ENCODE measurements around the gene TLR3.
A peak's percentile ranks its signal among the peaks of the same experiment; 100 is the strongest.
"Not testable (repeated sequence)": the region's sequence is repeated elsewhere in the genome, so short reads cannot be mapped to it uniquely, and the experiment has no call there.

Gene TLR3

DNA sequence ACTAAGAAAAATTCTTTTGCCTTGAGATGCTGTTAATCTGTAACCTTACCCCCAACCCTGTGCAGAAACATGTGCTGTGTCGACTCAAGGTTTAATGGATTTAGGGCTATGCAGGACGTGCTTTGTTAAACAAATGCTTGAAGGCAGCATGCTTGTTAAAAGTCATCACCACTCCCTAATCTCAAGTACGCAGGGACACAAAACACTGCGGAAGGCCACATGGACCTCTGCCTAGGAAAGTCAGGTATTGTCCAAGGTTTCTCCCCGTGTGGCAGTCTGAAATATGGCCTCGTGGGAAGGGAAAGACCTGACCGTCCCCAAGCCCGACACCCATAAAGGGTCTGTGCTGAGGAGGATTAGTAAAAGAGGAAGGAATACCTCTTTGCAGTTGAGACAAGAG lies 18.8 kb upstream of the TLR3 start:
- DNase-seq: not testable (repeated sequence)

DNA sequence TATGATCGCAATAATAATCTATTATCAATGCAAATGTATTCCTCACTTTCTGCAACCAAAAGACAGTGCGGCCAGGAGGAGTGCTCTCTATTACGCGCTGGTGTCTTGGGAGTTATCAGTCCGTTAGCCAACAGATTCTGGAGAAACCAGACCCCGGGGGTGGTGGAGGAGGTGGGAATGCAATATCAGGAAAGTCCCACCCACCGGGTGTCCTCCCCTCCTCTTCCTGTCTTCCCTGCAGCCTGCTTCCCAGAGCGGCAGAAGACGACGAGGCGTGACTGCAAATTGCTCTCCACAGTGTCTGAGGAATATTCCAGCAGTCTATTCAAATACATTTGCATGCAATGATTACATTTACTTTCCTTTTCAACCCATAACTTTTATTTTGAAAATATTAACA lies 17.9 kb upstream of the TLR3 start:
- DNase-seq: no peak

DNA sequence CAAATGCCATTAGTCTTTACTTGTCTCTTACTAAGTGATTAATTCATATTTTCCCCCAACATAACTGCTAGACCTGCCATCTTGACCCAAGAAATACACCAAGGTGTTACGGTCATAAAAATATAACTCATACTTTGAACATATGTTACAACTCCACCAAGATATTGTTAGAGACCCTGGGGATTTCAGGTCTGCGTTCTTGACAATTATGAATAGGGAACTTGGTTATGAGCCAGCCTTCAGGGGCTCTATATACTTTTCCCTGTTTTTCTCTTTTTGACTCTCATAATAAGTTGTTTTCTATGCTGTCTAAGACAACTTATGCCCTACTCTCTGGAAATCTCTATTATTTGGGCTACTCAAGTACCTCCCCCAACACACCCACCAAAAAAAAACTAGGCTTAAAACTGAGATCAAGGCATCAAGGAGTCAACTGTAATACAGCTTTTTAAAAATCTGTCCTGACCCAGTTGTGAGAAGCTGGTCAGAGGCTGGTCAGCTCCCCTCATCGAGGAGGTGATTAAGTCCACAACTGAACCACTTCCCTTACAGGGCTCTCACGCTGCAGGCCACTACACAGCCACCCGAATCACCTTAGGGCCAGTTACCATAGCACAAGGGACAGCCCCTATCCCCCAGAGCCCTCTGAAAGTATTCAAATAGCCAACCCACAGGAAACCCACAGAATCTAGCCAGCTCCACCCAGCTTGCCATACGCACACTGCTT lies 10.5 kb upstream of the TLR3 start:
- no peak for DNase-seq

DNA sequence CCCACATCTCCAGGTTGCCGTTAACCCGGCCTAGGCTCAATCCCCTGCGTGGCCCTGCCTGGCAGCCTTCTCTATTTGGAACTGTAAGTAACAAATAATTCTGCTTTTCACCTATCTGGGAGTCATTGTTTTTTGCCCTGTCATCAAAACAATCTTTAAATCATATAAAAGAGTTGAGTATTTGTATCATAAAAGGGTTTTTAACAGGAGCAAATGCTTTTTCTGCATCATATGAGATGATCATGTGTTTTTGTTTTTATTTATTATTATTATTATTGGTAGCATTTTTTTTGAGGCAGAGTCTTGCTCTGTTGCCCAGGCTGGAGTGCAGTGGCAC lies 10.0 kb upstream of the TLR3 start:
- DNase-seq: no peak

DNA sequence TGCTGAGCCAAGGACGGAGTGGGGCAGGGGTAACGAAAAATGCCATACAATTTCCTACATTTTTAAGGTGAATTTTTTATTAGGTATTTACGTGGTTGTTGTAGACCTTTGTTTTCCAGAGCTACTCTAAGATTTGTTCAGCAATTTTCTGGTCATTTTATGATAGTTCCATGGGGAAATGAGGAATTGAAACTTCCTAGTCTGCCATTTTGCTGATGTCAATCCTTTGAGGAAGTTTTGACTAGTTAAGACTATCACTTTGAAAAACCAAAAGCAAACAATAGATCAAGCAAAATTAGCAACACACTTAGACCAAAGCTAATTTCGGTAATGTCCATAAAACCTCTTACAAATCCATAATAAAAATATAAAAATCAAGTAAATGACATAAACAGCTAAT lies 7.0 kb upstream of the TLR3 start:
- DNase-seq: no peak

DNA sequence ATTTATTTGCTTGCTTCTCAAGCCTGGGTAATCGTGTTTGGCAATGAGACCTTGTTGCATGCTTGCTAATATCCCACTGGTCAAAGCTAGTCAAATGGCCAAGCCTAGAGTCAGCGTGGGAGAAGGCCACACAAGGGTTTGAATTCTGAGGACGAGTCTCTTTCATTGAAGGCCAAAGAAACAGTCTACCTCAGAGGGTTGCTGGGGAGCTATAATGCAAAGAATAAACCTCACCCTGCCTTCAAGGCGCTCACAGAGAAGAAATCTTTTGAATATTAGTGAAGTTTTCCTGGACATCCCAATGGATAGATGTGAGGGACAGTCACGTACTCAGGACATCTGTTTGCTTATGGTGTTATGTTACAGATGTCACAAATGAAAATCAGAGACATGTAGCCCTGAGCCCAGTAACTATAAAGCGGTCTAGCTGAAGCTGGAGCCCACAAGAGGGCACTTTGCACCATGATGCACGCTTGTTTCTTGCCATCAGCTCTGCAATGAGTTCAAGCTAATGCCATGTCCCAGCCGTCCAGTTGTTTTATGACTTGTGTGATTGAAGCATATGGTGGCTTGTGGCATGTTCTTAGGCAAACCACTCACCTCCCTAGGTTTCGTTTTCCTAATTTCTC lies 1.1 kb upstream of the TLR3 start:
- DNase-seq: peak; percentile 78

DNA sequence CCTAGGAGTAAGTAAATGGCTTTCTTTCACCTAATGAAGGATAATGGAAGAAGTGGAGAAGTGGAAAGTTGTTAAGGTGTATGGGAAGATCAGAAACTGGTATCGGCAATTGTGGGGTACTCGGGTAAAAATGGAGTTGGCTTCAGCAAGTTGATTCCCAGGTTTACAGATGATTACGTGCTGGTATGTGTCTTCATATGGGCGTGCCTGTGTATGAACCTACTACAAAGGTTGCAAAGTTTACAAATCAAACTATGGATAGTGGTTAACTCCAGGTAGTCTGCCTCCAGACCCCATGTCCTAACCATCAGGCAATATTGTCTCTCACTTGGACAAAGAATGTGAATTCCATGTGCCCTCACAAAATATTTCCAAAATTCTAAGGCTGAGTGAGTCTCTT lies 773 bp downstream of the TLR3 start:
- DNase-seq: no peak

DNA sequence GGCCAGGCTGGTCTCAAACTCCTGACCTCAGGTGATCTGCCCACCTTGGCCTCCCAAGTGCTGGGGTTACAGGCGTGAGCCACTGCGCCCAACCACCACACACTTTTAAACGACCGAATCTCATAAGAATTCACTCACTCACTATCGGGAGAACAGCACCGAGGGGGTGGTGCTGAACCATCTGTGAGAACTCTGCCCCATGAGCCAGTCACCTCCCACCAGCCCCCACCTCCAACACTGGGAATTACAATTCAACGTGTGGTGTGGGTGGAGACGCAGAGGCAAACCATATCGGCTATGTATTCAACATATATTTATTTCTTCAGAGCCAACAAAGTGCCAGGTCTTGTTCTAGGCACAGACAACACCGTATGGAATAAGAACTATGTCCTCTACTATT lies 3.6 kb downstream of the TLR3 start:
- no peak for DNase-seq

DNA sequence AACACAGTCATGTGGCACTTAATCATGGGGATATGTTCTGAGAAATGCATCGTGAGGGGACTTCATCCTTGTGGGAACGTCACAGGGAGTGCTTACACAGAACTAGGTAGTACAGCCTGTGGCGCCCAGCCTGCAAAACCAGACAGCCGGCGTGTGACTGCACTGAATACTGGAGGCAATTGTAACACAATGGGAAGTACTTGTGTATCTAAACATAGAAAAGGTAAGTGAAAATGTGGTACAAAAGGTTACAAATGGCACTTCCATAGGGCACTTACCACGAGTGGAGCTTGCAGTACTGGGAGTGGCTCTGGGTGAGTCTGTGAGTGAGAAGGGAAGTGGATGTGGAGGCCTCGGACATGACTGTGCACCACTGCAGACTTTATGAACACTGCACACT lies 5.2 kb downstream of the TLR3 start:
- no peak for DNase-seq

DNA sequence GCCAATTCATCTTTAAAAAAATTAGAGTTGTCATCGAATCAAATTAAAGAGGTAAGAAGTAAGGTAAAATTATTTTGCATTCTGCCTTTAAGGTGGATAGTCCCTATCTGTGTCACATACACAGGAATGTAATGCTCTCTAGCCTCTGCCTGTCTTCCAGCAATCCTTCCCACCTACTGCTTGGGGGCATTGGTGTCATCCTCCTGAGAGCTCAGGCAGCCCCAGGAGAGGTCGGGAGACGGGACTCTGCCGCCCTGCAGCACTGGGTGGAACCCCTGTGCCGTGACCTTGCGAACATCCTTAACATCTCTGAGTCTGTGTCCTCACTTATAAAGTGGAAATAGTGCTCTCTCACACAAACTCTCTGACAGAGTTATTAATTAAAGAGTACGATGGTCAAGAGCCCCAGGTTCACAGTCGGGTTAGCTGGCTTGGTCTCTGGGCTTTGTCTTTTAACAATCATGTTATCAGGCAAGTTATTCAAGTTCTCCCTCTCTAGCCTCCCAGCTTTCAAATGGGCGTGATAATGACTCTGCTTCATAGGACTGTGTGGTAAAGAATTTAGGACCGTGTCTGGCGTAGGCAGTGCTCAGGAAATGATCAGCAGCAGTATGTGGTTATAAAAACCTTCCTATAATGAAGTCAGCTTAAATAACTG lies 10.2 kb downstream of the TLR3 start:
- DNase-seq: no peak

DNA sequence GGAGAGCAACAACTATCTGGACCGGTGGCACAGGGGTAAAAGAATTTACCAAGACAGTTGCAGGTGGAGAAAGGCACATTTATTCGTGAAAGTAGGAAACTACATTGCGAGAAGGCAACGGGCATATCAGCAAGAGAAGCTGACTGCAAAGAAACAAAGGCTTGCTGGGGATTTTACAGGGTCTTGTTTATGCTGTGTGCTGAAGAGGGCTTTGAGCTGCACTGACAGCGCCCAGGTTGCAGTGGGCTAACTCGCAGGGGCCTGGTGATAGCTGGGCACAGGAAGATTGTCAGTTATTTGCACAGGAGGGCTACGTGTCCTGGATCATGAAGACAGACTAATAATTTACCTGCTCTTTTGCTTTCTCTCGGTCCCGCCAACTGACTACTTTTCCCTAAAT lies 10.7 kb downstream of the TLR3 start:
- DNase-seq: no peak

DNA sequence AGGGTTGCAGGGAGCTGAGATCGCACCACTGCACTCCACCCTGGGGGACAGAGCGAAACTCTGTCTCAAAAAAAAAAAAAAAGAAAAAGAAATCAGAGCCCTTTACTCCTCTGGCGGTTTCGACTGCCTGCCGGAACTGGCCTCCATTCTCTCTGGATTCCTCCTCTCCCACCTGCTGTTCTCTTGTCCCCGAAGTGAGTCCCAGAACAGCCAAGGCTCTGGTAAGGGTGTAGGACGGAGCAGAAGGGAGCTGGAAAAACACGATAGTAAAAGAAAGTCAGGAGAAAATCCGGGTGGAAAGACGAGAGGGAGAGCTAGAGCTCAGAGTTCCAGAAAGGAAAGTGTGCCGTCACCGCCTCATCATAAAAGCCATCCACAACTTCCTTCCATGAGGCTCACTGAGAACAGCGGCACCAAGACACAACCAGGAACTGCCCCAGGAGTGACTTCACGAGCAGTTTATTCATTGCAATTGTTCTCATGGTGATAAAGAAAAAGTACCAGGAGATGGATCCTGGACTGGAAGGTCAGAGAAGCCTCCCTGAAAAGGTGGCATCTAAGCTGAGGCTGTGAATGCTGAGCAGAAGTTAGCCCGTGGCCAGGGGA lies 12.3 kb downstream of the TLR3 start:
- no peak for DNase-seq

DNA sequence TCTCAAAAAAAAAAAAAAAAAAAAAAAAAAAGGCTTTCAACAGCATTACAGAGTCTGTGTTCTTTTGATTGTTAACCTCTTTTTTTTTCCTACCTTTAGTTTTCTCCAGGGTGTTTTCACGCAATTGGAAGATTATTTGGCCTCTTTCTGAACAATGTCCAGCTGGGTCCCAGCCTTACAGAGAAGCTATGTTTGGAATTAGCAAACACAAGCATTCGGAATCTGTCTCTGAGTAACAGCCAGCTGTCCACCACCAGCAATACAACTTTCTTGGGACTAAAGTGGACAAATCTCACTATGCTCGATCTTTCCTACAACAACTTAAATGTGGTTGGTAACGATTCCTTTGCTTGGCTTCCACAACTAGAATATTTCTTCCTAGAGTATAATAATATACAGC lies 13.3 kb downstream of the TLR3 start:
- DNase-seq: no peak

DNA sequence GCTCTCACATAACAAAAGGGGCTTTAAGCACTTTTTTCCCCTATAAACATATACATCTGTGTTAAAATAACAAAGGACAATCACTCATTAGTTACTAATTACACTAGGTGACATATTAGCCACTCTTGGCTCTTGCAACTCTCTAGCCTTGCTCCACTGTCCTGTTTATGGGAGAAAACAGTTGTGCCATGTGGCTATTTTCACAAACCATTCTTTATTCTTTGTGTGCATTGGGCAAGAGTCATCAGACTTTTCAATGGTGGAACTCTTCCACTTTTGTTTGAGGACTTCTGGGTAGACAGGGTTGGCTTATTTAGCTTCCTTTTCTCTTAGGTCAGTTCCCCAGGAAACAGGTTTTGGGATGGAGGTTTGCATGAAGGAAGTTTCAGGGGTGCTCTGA lies 19.6 kb downstream of the TLR3 start:
- DNase-seq: no peak

DNA sequence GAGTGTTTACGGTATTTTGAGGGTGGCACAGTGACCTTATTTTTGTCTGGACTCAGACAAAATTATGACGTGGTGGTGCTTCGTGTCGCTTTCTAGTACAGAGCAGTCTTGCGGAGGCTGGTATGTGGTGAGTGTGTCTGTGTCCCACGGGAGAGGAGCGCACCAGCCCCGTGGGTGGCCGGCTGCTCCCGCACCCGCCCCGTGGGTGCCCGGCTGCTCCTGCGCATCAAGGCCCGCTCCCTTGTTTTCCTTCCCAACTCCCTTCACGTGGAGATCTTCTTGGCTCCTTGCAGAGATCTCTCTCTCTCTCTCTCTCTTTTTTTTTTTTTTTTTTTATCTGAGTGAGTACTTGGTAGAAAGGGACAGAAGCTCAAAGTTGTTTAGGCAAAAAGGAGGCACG lies 23.3 kb downstream of the TLR3 start:
- DNase-seq: no peak

DNA sequence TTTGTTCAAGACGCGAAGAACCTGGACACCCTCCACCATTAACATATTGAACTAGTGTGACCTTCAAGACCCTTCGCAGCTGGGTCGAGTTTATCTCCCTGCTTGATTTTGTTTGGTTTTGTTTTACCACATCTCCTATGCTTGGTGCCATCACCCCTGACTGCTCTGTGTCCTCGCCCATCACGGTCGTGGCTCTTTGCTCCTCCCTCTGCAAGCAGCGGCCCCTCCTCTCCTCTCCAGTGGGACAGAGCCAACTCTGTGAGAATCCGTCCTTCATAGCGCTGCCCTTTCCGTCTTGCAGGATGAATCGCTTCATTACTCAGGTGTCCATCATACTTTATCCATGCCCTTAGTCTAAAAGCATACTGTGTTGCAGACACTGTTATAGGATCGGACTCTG lies 26.4 kb downstream of the TLR3 start:
- DNase-seq: no peak

DNA sequence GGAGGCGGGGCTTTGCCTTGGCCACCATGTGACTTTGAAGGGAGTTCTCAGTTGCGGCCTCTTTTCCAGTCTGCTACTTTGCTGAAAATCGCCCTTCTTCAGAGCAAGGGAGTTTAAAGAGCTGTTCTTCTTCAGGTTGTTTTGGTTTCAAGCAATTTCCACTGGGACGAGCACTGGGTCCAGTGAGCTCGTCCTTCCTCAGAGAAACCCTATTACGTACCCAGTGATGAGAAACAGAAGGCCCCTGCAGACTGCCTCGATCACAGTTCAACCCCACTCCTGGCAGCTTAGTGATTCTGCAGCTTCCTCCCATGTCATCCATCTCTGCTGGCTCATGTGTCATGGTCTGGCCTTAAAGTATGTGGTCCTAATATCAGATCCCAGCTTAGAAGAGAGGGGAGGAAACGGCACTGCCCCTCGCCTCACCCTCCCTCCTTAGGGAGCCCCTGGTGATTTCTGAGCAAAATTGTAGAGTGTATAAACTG lies 27.8 kb downstream of the TLR3 start:
- DNase-seq: no peak

DNA sequence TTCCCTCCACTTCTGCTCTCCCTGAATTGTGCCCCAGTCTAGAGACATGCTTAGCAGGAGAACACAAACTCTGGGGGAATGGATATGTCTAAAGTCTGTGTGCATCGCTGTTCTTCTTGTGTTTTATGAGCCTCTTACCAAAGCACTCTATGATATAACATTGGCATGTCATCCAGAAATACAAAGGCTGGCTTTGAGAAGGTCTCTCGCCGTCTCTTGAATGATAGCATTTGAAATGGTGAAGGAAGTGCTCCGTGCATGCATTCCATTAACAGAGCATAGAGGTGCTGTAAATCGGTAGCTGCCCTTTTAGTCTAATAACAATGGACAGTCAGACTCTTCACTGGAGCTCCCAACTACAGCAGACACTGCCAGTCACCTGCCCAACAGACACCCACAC lies 28.4 kb downstream of the TLR3 start:
- DNase-seq: no peak

DNA sequence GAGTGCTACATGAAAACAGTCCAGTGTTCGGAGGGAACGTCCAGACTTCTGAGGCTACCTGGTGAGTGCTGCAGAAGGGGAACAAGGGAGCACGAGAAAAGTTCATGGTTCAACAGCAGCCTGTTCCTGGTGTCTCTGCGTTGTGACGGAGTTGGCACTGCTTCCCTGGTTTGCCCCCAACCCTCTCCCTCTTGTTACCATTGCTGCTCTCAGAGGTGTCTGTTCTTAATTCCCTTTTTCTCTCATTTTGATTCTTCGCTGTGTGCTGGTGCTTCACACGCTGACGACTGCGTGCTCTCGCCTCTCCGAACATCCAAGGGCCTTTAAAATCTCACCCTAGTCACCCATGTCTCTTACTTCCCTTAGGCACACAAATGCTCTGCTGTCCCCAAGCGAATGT lies 34.0 kb downstream of the TLR3 start:
- no peak for DNase-seq

DNA sequence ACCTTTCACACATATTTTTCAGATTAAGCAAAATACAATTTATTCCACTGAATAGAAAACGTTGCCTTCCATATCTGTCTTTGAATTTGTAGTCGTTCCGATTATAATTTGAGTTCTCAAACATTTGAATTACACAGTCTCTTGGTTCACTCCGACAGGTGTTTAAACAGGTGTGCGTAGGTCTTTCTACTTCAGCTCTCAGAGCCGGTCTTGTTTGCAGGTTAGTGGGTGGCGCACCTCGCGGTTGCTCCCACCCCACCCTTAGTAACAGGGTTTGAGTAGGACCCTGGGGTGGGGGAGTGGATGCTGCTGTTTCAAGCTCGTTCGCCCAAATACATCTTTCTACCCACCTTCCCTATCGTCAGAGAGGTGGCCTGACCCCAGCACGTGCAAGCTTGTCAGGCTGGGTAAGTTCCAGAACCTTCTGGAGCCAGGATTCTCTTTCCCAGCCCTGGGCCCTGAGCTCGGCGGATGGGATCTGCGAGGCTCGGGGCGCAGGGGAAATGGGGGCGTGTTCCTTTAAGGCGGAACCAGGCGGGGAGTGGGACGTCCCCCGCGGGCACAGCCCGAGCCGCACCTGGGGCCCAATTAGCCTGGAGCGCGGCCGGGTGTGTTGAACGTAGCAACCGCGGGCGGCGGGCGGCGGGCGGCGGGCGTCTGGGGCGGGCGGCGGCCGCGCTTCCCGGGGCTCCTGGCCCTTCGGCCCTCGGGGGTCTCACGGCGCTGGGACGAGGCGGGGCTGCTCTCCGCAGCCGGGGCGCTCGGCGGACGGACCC lies 35.3 kb downstream of the TLR3 start, which contains the start of gene FAM149A:
Gene FAM149A, plus strand, starts transcription at position 591 of the 776 bp plus-strand sequence.
- DNase-seq: peak; percentile 25

DNA sequence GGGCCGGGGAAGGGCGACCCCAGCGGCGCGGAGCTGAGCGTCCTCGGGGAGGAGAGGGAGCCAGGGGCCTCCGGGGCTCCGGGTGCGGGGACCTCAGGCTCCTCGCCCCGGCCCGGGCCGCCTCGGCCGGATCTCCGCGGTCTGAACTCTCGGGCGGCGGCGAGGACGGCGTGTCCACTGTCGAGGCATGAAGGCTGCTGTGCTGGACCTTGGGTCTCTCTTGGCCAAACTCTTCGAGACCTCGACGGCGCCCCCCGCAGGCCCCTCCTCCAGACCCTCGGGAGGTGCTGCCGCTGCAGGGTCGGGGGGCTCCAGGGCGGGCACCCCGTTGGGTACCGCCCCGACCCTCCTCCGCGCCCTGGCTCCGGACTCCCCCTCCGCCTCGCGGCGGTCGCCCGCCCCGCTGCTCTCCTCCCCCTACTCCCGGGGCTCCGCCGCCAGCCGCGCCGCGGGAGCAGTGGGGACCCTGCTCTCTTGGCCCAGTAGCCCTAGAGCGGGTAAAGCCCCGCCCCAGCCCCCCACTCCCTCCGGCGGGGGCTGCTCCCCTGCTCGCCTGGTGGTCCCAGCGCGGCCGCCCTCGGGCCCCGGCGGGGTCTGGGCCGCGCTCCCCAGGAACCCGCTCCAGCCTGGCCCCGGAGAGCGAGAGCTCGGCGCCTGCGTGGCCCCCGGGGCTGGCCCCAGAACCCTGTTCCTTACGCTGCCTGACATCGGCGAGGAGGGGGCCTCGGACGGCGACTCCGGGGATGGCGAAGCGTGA lies 36.1 kb downstream of the TLR3 start:
- no peak for DNase-seq

DNA sequence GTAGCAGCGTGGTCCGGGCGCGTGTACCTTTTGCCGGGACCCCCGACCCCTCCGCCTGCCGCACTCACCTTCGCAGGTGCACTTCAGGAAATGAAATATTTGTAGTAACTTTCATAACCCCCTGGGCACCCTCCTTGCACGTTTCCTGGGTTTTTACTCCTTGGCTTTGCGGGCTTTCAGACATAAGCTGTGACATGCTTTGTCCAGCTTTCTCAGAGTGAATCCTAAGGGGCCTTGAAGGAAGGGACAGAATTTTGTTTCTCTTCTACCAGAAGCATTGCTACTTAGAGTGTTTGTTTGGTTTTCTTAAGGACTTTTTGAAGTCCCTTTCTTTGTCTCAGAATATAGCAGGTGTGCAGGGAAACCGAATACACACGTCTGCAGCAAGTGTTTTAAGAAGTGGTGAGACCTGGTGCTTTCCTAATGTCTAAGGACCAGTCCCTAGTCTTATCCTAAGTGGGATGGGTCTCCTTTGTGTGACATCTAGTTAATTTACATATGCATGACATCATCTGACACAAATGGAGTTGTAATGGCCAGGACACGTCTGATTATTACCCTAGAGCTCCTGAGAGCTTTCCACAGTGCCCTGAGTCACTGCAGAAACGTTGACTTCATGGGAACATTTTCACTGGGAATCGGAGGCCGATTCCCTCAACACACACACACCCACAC lies 36.8 kb downstream of the TLR3 start:
- DNase-seq: peak; percentile 22
